ENCODE results near the gene SORCS2. TPM values are rescaled to one million over a fixed set of nuclear protein-coding genes. Genes with fewer than 3 reads are reported as not detected.

SORCS2 gene
- total RNA-seq, 1 donor from 2014 or later, result 13.8 TPM

- peak overlapping the region; percentile 50 for H3K4me2 ChIP-seq (ENCODE audit: low read length)
- no peaks in the 10 kb centered on the region for H3K36me3 ChIP-seq (ENCODE audit: insufficient read depth, low read length)
- H3K9ac ChIP-seq (ENCODE audit: low read length), result no peak overlapping the region
- Mint-ChIP-seq H3K27me3 (ENCODE audit: low read depth, unreplicated experiment) (peaks cover 55% of the 10 kb centered on the region), H3K9me3 (ENCODE audit: unreplicated experiment) (peaks cover 10% of the 10 kb centered on the region), H3K27ac (ENCODE audit: unreplicated experiment) (no peak overlapping the region), H3K4me3 (ENCODE audit: unreplicated experiment) (no peak overlapping the region), H3K36me3 (ENCODE audit: low read depth, unreplicated experiment) (peaks cover 14% of the 10 kb centered on the region), H3K4me1 (ENCODE audit: low read depth, unreplicated experiment) (no peaks in the 10 kb centered on the region)
- no peak overlapping the region for H3K27ac ChIP-seq (ENCODE audit: low read depth, low read length)
- no peak overlapping the region for H3K4me3 ChIP-seq (ENCODE audit: insufficient read depth, low read depth, low read length)
- peaks cover 5% of the 10 kb centered on the region for H3K27me3 ChIP-seq (ENCODE audit: insufficient read depth, low read length)
- H2AFZ ChIP-seq (ENCODE audit: low read depth, low read length), result no peak overlapping the region
- no peaks in the 10 kb centered on the region for H4K20me1 ChIP-seq (ENCODE audit: insufficient read depth, low read length)
- H3K79me2 ChIP-seq (ENCODE audit: insufficient read depth, low read length), result no peaks in the 10 kb centered on the region
- no peaks in the 10 kb centered on the region for H3K9me3 ChIP-seq (ENCODE audit: insufficient read depth, low read depth, low read length)
- TF ChIP-seq EZH2 (IDR thresholded peaks at IDR 0.05; ENCODE audit: insufficient read depth, low read length) (no peak), CTCF (IDR thresholded peaks at IDR 0.05; ENCODE audit: insufficient read depth, low read depth, low read length) (peak; percentile 49)
- FAIRE-seq (no peak), DNase-seq (ENCODE audit: low read depth) (no peak)
- H3K4me1 ChIP-seq (ENCODE audit: insufficient read depth, low read length), result no peaks in the 10 kb centered on the region
These were observed 527.2 kb downstream of the SORCS2 start for GRCh38 chr4:7719354-7720174.

GRCh38 chr4:7721984-7722551, 529.7 kb downstream of the SORCS2 start:
- Mint-ChIP-seq H3K9me3 (ENCODE audit: unreplicated experiment) (peaks cover 1% of the 10 kb centered on the region), H3K36me3 (ENCODE audit: low read depth, unreplicated experiment) (peaks cover 8% of the 10 kb centered on the region), H3K27me3 (ENCODE audit: low read depth, unreplicated experiment) (peaks cover 38% of the 10 kb centered on the region), H3K27ac (ENCODE audit: unreplicated experiment) (no peak overlapping the region), H3K4me1 (ENCODE audit: low read depth, unreplicated experiment) (no peaks in the 10 kb centered on the region), H3K4me3 (ENCODE audit: unreplicated experiment) (no peak overlapping the region)
- no peaks in the 10 kb centered on the region for H3K9me3 ChIP-seq (ENCODE audit: insufficient read depth, low read depth, low read length)
- TF ChIP-seq EZH2 (IDR thresholded peaks at IDR 0.05; ENCODE audit: insufficient read depth, low read length), result no peak
- peak; percentile 4 for TF ChIP-seq CTCF (IDR thresholded peaks at IDR 0.05; ENCODE audit: insufficient read depth, low read depth, low read length)
- H3K79me2 ChIP-seq (ENCODE audit: insufficient read depth, low read length), result no peaks in the 10 kb centered on the region
- no peak overlapping the region for H3K4me3 ChIP-seq (ENCODE audit: insufficient read depth, low read depth, low read length)
- H3K4me1 ChIP-seq (ENCODE audit: insufficient read depth, low read length), result peaks cover 5% of the 10 kb centered on the region
- no peak overlapping the region for H3K4me2 ChIP-seq (ENCODE audit: low read length)
- peaks cover 3% of the 10 kb centered on the region for H4K20me1 ChIP-seq (ENCODE audit: insufficient read depth, low read length)
- no peak for FAIRE-seq
- no peak overlapping the region for H3K9ac ChIP-seq (ENCODE audit: low read length)
- H3K27me3 ChIP-seq (ENCODE audit: insufficient read depth, low read length), result peaks cover 5% of the 10 kb centered on the region
- H3K27ac ChIP-seq (ENCODE audit: low read depth, low read length), result no peak overlapping the region
- H2AFZ ChIP-seq (ENCODE audit: low read depth, low read length), result no peak overlapping the region
- DNase-seq (ENCODE audit: low read depth), result no peak
- H3K36me3 ChIP-seq (ENCODE audit: insufficient read depth, low read length), result no peaks in the 10 kb centered on the region

Data from astrocyte (in vitro differentiated cells and primary cell).